ENCODE results near the gene LINC00632. TPM values are rescaled to one million over a fixed set of nuclear protein-coding genes. Genes with fewer than 3 reads are reported as not detected.

The LINC00632 gene
- total and polyA plus RNA-seq, 4 donors, result 12.9 to 1,949 (median 597) TPM

GRCh38 chrX:140775211-140775610, 65.7 kb downstream of the LINC00632 start:
- intact Hi-C loops (cut with DNase I), result no loop called here
- 60 to 71% methylated on average over 4 of the region's 4 CpGs for WGBS, 2 donors
- ATAC-seq (ENCODE audit: low FRiP score), result no peak

GRCh38 chrX:140776320-140776719, 66.8 kb downstream of the LINC00632 start:
- H3K4me1 ChIP-seq (ENCODE audit: control insufficient read depth in 1 of 2, insufficient read depth in 2 of 2, low read length in 2 of 2), result no peaks in the 10 kb centered on the region
- WGBS, 2 donors, result 92 to 98% methylated on average over 31 of the region's 31 CpGs
- H3K4me3 ChIP-seq (ENCODE audit: low read length in 2 of 2), result no peak overlapping the region
- H3K36me3 ChIP-seq (ENCODE audit: control insufficient read depth in 1 of 2, insufficient read depth in 2 of 2, low read length in 1 of 2), result peaks cover 2 to 4% of the 10 kb centered on the region in 2 donors
- DNase-seq (no peak), ATAC-seq (ENCODE audit: low FRiP score) (no peak)
- H3K27me3 ChIP-seq (ENCODE audit: control insufficient read depth in 1 of 2, insufficient read depth in 2 of 2, low read length in 1 of 2), result no peaks in the 10 kb centered on the region
- no peak overlapping the region for H3K27ac ChIP-seq (ENCODE audit: low read depth in 1 of 2, low read length in 2 of 2)
- intact Hi-C loops (cut with DNase I), result no loop called here
- H3K9me3 ChIP-seq (ENCODE audit: control insufficient read depth, low read length), result no peaks in the 10 kb centered on the region

More at GRCh38 chrX:140775211-140775610, 65.7 kb downstream of the LINC00632 start:
- no peak overlapping the region for H3K27ac ChIP-seq (ENCODE audit: low read depth in 1 of 2, low read length in 2 of 2)
- DNase-seq, result no peak
- no peak overlapping the region for H3K4me3 ChIP-seq (ENCODE audit: low read length in 2 of 2)
- peaks cover 2 to 4% of the 10 kb centered on the region in 2 donors for H3K36me3 ChIP-seq (ENCODE audit: control insufficient read depth in 1 of 2, insufficient read depth in 2 of 2, low read length in 1 of 2)
- no peaks in the 10 kb centered on the region for H3K9me3 ChIP-seq (ENCODE audit: control insufficient read depth, low read length)
- H3K4me1 ChIP-seq (ENCODE audit: control insufficient read depth in 1 of 2, insufficient read depth in 2 of 2, low read length in 2 of 2), result no peaks in the 10 kb centered on the region
- H3K27me3 ChIP-seq (ENCODE audit: control insufficient read depth in 1 of 2, insufficient read depth in 2 of 2, low read length in 1 of 2), result no peaks in the 10 kb centered on the region

- Histone ChIP-seq H3K4me1 (ENCODE audit: control insufficient read depth in 1 of 2, insufficient read depth in 2 of 2, low read length in 2 of 2) (no peaks in the 10 kb centered on the region), H3K4me3 (ENCODE audit: low read length in 2 of 2) (no peak overlapping the region)
These were observed 85.1 kb downstream of the LINC00632 start for GRCh38 chrX:140794642-140795041.

GRCh38 chrX:140799216-140799615, 89.7 kb downstream of the LINC00632 start:
- H3K4me3 ChIP-seq (ENCODE audit: low read length in 2 of 2), result no peak overlapping the region
- no peak for ATAC-seq (ENCODE audit: low FRiP score)
- WGBS, 2 donors, result 91 to 95% methylated on average over 2 of the region's 2 CpGs
- H3K9me3 ChIP-seq (ENCODE audit: control insufficient read depth, low read length), result no peaks in the 10 kb centered on the region
- intact Hi-C loops (cut with DNase I), result no loop called here
- DNase-seq, result no peak
- H3K36me3 ChIP-seq (ENCODE audit: control insufficient read depth in 1 of 2, insufficient read depth in 2 of 2, low read length in 1 of 2), result no peaks in the 10 kb centered on the region
- H3K27me3 ChIP-seq (ENCODE audit: control insufficient read depth in 1 of 2, insufficient read depth in 2 of 2, low read length in 1 of 2), result no peaks in the 10 kb centered on the region
- H3K4me1 ChIP-seq (ENCODE audit: control insufficient read depth in 1 of 2, insufficient read depth in 2 of 2, low read length in 2 of 2), result no peaks in the 10 kb centered on the region
- H3K27ac ChIP-seq (ENCODE audit: low read depth in 1 of 2, low read length in 2 of 2), result no peak overlapping the region

More at GRCh38 chrX:140794642-140795041, 85.1 kb downstream of the LINC00632 start:
- no peaks in the 10 kb centered on the region for H3K27me3 ChIP-seq (ENCODE audit: control insufficient read depth in 1 of 2, insufficient read depth in 2 of 2, low read length in 1 of 2)
- no peaks in the 10 kb centered on the region for H3K36me3 ChIP-seq (ENCODE audit: control insufficient read depth in 1 of 2, insufficient read depth in 2 of 2, low read length in 1 of 2)
- no peaks in the 10 kb centered on the region for H3K9me3 ChIP-seq (ENCODE audit: control insufficient read depth, low read length)
- no peak overlapping the region for H3K27ac ChIP-seq (ENCODE audit: low read depth in 1 of 2, low read length in 2 of 2)
- ATAC-seq (ENCODE audit: low FRiP score) (no peak), DNase-seq (no peak)
- intact Hi-C loops (cut with DNase I), result no loop called here
- 66 to 70% methylated on average over 5 of the region's 5 CpGs for WGBS, 2 donors

GRCh38 chrX:140804292-140804691, 94.7 kb downstream of the LINC00632 start:
- Histone ChIP-seq H3K27me3 (ENCODE audit: control insufficient read depth in 1 of 2, insufficient read depth in 2 of 2, low read length in 1 of 2) (no peaks in the 10 kb centered on the region), H3K4me3 (ENCODE audit: low read length in 2 of 2) (no peak overlapping the region), H3K4me1 (ENCODE audit: control insufficient read depth in 1 of 2, insufficient read depth in 2 of 2, low read length in 2 of 2) (no peaks in the 10 kb centered on the region), H3K36me3 (ENCODE audit: control insufficient read depth in 1 of 2, insufficient read depth in 2 of 2, low read length in 1 of 2) (no peaks in the 10 kb centered on the region), H3K27ac (ENCODE audit: low read depth in 1 of 2, low read length in 2 of 2) (no peak overlapping the region), H3K9me3 (ENCODE audit: control insufficient read depth, low read length) (no peaks in the 10 kb centered on the region)
- 92 to 95% methylated on average over 1 of the region's 1 CpG for WGBS, 2 donors
- DNase-seq, result no peak
- no peak for ATAC-seq (ENCODE audit: low FRiP score)
- intact Hi-C loops (cut with DNase I), result no loop called here

- no peaks in the 10 kb centered on the region for H3K4me1 ChIP-seq (ENCODE audit: control insufficient read depth in 1 of 2, insufficient read depth in 2 of 2, low read length in 2 of 2)
- intact Hi-C loops (cut with DNase I), result no loop called here
- no peaks in the 10 kb centered on the region for H3K27me3 ChIP-seq (ENCODE audit: control insufficient read depth in 1 of 2, insufficient read depth in 2 of 2, low read length in 1 of 2)
- H3K4me3 ChIP-seq (ENCODE audit: low read length in 2 of 2), result no peak overlapping the region
- DNase-seq (no peak), ATAC-seq (ENCODE audit: low FRiP score) (no peak)
- WGBS, 2 donors, result 10 to 28% methylated on average over 6 of the region's 6 CpGs
- H3K9me3 ChIP-seq (ENCODE audit: control insufficient read depth, low read length), result no peaks in the 10 kb centered on the region
- no peak overlapping the region for H3K27ac ChIP-seq (ENCODE audit: low read depth in 1 of 2, low read length in 2 of 2)
- H3K36me3 ChIP-seq (ENCODE audit: control insufficient read depth in 1 of 2, insufficient read depth in 2 of 2, low read length in 1 of 2), result no peaks in the 10 kb centered on the region
These were observed 106.3 kb downstream of the LINC00632 start for GRCh38 chrX:140815868-140816267.

- Histone ChIP-seq H3K36me3 (ENCODE audit: control insufficient read depth in 1 of 2, insufficient read depth in 2 of 2, low read length in 1 of 2) (no peaks in the 10 kb centered on the region), H3K9me3 (ENCODE audit: control insufficient read depth, low read length) (no peaks in the 10 kb centered on the region), H3K27me3 (ENCODE audit: control insufficient read depth in 1 of 2, insufficient read depth in 2 of 2, low read length in 1 of 2) (no peaks in the 10 kb centered on the region), H3K27ac (ENCODE audit: low read depth in 1 of 2, low read length in 2 of 2) (no peak overlapping the region), H3K4me3 (ENCODE audit: low read length in 2 of 2) (no peak overlapping the region), H3K4me1 (ENCODE audit: control insufficient read depth in 1 of 2, insufficient read depth in 2 of 2, low read length in 2 of 2) (no peaks in the 10 kb centered on the region)
- intact Hi-C loops (cut with DNase I), result no loop called here
- no peak for ATAC-seq (ENCODE audit: low FRiP score)
- WGBS, 2 donors, result 36 to 45% methylated on average over 6 of the region's 6 CpGs
- no peak for DNase-seq
These were observed 108.4 kb downstream of the LINC00632 start for GRCh38 chrX:140817943-140818342.

GRCh38 chrX:140821280-140821679, 111.7 kb downstream of the LINC00632 start:
- WGBS, 2 donors, result 69 to 98% methylated on average over 3 of the region's 3 CpGs
- no peak overlapping the region for H3K27ac ChIP-seq (ENCODE audit: low read depth in 1 of 2, low read length in 2 of 2)
- H3K36me3 ChIP-seq (ENCODE audit: control insufficient read depth in 1 of 2, insufficient read depth in 2 of 2, low read length in 1 of 2), result no peaks in the 10 kb centered on the region
- ATAC-seq (ENCODE audit: low FRiP score), result no peak
- no peaks in the 10 kb centered on the region for H3K27me3 ChIP-seq (ENCODE audit: control insufficient read depth in 1 of 2, insufficient read depth in 2 of 2, low read length in 1 of 2)
- no peak for DNase-seq
- no peaks in the 10 kb centered on the region for H3K9me3 ChIP-seq (ENCODE audit: control insufficient read depth, low read length)
- no peak overlapping the region for H3K4me3 ChIP-seq (ENCODE audit: low read length in 2 of 2)
- intact Hi-C loops (cut with DNase I), result no loop called here
- H3K4me1 ChIP-seq (ENCODE audit: control insufficient read depth in 1 of 2, insufficient read depth in 2 of 2, low read length in 2 of 2), result no peaks in the 10 kb centered on the region

GRCh38 chrX:140822184-140822583, 112.6 kb downstream of the LINC00632 start:
- intact Hi-C loops (cut with DNase I), result no loop called here
- Histone ChIP-seq H3K27ac (ENCODE audit: low read depth in 1 of 2, low read length in 2 of 2) (no peak overlapping the region), H3K36me3 (ENCODE audit: control insufficient read depth in 1 of 2, insufficient read depth in 2 of 2, low read length in 1 of 2) (no peaks in the 10 kb centered on the region), H3K9me3 (ENCODE audit: control insufficient read depth, low read length) (no peaks in the 10 kb centered on the region), H3K27me3 (ENCODE audit: control insufficient read depth in 1 of 2, insufficient read depth in 2 of 2, low read length in 1 of 2) (no peaks in the 10 kb centered on the region), H3K4me1 (ENCODE audit: control insufficient read depth in 1 of 2, insufficient read depth in 2 of 2, low read length in 2 of 2) (no peaks in the 10 kb centered on the region), H3K4me3 (ENCODE audit: low read length in 2 of 2) (no peak overlapping the region)
- ATAC-seq (ENCODE audit: low FRiP score) (no peak), DNase-seq (no peak)
- 58 to 82% methylated on average over 1 of the region's 1 CpG for WGBS, 2 donors

Measured in aorta (tissue), 5 donors.